GM21367 (cell line): ENCODE measurements around the gene CHST8.

ENCODE experiments used
- ATAC-seq: cut with Tn5 transposase; IDR thresholded peaks from one replicate; pipeline ENCODE4 v1.9.1; 2021; ENCODE audit not compliant: unreplicated experiment

The CHST8 gene

DNA sequence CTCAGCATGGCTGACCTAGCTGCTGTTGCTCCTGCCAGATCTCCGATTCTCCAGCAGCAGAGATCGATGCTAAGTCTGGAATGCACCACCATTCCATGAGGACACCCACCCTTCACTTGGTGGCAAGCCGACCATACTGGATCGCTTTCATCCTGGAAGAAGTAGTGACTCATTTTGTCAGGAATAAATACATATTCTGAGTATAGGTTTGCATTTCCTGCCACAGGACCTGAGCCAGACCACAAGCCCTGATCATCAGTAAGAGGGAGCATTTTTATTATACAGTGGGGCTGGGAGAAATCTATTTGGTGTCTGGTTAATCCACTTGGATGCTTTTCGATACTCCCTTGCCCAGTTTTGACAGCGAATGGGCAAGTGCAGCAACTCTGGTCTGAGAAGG is 164.0 kb downstream of the CHST8 start:
- no peak for ATAC-seq

DNA sequence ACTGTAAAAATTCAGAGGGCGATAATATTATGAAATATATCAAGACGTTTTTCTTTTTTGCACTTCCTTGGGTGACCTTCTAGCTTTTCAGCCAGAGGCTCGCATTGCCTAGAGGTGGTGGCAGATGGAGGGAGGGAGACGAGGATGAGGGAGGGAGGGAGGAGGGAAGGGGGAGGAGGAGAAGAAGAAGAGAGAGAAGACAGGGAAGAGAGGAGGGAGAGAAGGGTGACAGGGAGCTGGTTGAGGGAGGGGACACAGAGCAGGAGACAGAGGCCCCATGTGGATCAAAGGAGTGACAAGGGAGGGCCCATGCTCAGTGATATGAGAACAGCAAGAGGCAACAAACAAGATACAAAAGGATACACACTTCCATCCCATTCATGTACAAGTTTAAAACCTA is 166.9 kb downstream of the CHST8 start:
- ATAC-seq: no peak

GRCh38 chr19:33789344-33789743 is 167.6 kb downstream of the CHST8 start:
- ATAC-seq: no peak

DNA sequence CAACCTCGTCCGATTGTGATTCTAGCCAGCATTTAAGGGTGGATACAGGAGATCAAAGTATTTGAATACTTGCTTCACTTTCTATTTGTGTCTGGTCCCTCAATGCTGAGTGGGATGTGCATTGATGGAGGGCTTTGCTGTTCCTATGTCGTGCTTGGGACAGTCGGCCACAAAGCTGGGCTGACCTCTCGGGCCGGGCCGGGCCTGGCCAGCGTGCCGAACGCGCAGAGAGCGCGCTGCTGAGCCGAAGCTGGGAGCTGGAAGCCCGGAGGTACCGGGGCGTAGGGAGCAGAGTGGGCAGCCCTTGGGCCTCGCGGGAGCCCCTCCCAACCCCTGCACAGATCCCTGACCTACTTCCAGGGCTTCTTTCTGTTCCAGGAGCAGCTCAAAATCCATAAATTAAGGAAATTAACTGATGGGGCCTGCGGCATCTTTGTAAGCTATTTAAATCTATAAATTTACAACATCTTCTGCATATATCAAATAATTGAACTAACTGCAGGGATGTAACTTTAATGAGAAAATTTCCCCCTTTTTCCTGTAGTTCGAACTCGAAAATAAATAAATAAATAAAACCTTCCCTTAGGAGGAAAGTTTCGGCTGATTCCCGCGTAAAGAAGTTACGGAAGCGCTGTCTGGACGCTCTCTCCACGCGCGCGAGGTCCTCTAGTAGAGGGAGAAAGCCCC is 173.1 kb downstream of the CHST8 start:
- ATAC-seq: no peak

GRCh38 chr19:33795370-33796163 is 173.8 kb downstream of the CHST8 start:
- ATAC-seq: no peak

- ATAC-seq: no peak
These were observed 174.6 kb downstream of the CHST8 start, which contains the start of gene KCTD15 for GRCh38 chr19:33796164-33796875. KCTD15 (plus strand) TSS chr19:33796870; CDS start chr19:33800455, 3,585 bp downstream.

GRCh38 chr19:33797802-33798671 is 176.3 kb downstream of the CHST8 start:
- ATAC-seq: no peak

DNA sequence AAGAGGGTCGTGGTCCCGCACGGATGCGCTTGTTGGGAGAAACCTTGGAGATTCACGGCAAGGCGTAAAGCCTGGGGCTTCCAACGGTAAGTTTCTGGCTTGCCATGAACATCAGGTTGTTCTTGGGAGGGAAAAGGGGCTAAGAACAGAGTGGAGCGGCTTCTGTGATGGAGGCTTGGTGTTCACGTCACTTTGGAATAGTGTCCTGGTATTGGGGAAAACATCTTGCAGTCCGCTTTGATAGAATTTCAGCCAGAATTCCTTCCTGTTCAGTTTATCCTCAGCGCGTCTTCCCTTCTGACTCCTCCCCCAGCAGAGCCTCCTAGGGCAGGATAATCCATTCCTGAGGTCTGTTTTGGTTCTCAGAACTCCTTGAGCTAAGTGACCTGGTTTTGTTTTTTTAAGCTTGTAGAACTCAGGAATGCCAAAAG is 176.9 kb downstream of the CHST8 start:
- ATAC-seq: no peak

DNA sequence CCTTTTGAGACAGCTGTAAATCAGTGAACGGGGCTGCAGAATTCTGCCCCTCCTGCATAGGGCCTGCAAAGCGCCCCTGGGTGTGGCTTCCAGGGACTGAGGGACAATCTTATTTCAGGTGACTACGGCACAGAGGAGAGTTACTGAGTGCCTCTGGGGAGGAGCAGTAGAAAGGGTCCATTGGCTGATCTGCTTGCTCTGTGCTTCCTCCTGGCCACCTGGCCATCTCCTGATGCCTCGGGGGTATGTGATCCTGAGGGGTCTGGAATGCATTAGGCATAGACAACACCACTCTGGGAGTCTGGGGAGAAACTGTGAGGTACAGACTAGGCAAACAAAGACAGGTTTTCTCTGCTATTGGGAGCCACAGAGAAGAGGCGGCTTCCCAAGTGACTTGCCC is 177.7 kb downstream of the CHST8 start:
- ATAC-seq: no peak

- no peak for ATAC-seq
These were observed 178.4 kb downstream of the CHST8 start for GRCh38 chr19:33800012-33800680.

DNA sequence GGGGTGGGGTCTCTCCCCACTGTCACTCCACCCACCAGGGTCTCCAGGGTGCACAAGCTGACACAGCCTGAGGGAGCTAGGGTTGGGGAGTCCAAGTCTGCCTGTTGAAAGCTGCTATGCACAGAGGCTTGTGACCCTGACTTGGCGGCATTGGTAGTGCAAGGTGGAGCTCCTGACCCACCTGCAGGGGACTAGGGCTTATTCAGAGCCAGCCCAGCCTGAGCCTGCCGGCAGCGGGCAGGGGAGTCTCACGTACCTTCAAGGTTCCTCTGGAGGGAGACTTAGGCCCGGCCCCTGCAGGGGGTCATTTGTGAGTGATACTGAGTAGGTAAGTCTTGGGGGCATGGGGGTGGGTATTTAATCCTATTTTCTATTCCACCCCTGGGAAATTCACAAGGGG is 179.7 kb downstream of the CHST8 start:
- ATAC-seq: no peak

- no peak for ATAC-seq
These were observed 180.2 kb downstream of the CHST8 start for GRCh38 chr19:33802001-33802400.

DNA sequence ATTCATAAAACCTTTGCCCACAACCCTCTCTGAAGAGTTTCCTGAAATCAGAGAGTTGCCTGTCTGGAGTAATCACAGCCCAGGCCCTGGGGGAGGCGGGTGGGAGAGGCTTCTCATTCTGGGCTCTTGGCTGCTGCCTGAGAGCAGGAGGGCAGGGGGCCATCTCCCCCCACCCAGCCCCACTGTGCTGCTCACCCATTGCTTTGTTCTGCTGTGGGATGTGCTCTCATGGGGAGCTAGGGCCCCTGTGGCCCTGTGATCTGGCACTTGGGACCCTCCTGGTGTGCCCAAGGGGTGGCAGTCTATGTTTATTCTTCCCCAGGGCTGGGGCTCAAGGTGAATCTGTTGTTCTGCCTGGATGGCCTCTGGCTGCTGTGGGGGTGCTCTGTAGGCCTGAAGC is 181.0 kb downstream of the CHST8 start:
- no peak for ATAC-seq

DNA sequence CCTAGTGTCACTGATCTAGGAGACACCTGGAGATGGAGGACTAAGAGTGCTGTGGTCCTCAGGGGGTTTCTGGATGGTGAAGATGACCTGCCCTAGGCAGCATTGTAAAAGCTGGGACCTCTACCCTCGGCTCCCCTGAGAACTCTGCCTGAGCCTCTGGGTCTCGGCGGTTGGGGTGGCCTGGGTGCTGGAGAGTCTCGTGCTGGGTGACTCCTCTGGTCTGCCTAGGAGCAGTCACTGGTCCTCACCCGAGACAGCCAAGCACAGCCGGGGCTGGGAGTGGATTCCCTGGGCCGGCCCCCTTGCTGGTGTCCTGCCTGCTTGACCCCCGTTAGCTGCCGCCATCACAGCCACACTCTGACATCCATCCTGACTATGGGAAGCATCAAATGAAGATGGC is 181.6 kb downstream of the CHST8 start:
- no peak for ATAC-seq

- no peak for ATAC-seq
These were observed 182.5 kb downstream of the CHST8 start for GRCh38 chr19:33804021-33804799.

GRCh38 chr19:33805313-33805712 is 183.6 kb downstream of the CHST8 start:
- ATAC-seq: no peak

GRCh38 chr19:33805840-33806433 is 184.2 kb downstream of the CHST8 start:
- ATAC-seq: no peak

GRCh38 chr19:33806434-33806881 is 184.7 kb downstream of the CHST8 start:
- ATAC-seq: no peak

GRCh38 chr19:33808399-33808798 is 186.6 kb downstream of the CHST8 start:
- no peak for ATAC-seq
